Medulla oblongata (tissue), 1 donor: Measurements from ENCODE around the gene GBGT1.
A peak's percentile ranks its signal among the peaks of the same experiment; 100 is the strongest.

ENCODE experiments used
- DNase-seq: peaks from one replicate; pipeline ENCODE4 v3.0.0-alpha.2; 2015; ENCODE audit errors: extremely low spot score

Gene GBGT1

GRCh38 chr9:133162861-133163503, 732 bp downstream of the GBGT1 start:
- no peak for DNase-seq

- DNase-seq = no peak
Measured at GRCh38 chr9:133161547-133161950, 2.2 kb downstream of the GBGT1 start.

DNA sequence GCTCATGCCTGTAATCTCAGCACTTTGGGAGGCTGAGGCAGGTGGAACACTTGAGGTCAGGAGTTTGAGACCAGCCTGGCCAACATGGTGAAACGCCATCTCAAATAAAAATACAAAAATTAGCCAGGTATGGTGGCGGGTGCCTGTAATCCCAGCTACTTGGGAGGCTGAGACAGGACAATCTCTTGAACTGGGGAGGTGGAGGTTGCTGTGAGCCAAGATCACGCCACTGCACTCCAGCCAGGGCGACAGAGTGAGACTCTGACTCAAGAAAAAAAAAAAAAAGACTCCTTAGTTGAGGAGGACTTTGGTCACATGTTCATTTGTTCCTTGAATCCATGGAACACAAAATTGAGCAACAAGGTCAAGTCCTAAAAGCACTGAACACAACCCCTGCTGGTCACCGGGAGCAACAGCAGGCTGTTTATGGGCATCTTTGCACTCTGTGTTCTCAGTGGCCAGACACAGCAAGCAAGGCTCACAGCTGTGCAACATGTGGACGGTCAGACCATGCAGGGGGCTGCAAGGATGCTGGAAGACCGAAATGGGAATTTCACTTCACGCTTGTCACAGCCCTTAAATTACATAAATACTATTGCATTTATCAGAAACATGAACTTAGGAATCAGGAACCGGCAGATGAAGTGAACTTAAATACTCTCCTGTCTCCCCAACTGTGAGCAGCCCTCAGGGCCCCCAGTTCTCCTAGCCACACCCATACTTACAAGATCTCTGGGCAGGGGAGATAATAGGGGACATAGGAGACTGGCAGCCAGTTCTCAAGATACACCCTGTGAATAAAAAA, 2.8 kb downstream of the GBGT1 start:
- DNase-seq = peak; percentile 71

- DNase-seq = no peak
Measured at GRCh38 chr9:133158695-133159094, 5.0 kb downstream of the GBGT1 start.

- no peak for DNase-seq
Measured at GRCh38 chr9:133155156-133155555, 8.6 kb downstream of the GBGT1 start.

- no peak for DNase-seq
Measured at GRCh38 chr9:133154097-133154989, 9.4 kb downstream of the GBGT1 start.

- no peak for DNase-seq
Measured at GRCh38 chr9:133153227-133154096, 10.3 kb downstream of the GBGT1 start.

GRCh38 chr9:133151601-133152525, 11.9 kb downstream of the GBGT1 start:
- DNase-seq = no peak

DNA sequence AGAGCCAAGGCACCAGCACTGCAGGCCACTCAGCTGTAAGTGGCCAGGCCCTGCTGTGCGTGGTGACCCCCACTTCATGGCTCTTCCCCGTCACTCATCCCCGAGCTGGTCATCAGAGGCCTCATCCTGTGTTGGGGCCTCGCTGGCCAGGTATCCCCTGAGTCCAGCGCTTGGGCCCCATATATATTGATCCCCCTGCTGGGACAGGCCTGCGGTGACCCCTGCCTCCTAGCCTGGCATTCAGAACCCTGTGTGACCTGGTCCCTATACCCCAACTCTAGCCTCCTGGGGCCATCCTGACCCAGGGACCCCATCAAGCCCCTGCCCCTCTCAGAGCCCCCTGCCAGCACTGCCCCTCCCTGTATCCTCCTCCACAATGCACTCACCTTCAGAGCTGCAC, 12.7 kb downstream of the GBGT1 start:
- DNase-seq = no peak

GRCh38 chr9:133149130-133150015, 14.3 kb downstream of the GBGT1 start:
- peak; percentile 90 for DNase-seq

DNA sequence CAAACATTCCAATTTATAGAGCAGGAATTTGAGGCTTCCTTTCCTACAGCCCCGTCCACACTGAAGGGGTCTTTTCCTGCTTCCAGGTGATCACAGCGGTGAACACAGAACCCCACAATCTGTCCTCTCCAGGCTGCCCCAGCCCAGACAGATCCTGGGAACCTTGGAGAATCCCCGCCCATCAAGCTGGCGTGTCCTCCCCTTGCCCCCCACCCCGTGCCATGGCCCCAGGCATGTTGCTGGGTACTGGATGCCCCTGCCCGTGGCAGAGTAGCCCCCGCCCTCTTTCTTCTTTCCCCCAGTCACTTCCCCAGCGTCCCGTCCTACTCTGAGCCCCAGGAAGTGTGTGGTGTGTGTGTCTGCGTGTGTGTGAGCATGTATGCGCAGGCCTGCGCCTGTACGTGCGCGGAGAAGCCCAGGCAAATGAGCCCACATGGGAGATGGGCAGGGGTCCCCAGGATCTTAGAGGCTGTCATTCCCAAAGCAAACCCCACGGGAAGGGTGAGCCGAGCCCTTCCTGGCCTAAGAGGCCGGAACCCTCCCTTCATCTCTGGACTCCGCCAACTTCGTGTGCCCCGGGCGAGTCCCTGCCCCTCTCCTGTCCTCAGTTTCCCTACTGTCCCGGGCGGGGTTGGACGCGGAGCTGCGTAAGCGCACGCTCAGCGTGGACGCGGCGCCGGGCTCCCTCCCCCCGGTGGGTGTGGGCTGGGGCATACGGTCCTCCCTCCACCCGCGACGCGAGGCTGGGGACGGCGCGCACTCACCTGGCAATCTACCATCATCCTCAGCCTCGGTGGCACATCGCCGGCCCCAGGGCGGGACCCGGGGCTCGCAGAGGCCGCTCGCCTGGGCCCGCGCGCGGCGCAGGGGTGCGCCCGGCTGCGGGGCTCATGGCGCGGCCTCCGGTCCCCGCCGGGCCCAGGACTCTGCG, 15.2 kb downstream of the GBGT1 start:
- no peak for DNase-seq

- peak; percentile 78 for DNase-seq
Measured at GRCh38 chr9:133147412-133148198, 16.1 kb downstream of the GBGT1 start.

- DNase-seq = no peak
Measured at GRCh38 chr9:133146746-133147411, 16.8 kb downstream of the GBGT1 start.

DNA sequence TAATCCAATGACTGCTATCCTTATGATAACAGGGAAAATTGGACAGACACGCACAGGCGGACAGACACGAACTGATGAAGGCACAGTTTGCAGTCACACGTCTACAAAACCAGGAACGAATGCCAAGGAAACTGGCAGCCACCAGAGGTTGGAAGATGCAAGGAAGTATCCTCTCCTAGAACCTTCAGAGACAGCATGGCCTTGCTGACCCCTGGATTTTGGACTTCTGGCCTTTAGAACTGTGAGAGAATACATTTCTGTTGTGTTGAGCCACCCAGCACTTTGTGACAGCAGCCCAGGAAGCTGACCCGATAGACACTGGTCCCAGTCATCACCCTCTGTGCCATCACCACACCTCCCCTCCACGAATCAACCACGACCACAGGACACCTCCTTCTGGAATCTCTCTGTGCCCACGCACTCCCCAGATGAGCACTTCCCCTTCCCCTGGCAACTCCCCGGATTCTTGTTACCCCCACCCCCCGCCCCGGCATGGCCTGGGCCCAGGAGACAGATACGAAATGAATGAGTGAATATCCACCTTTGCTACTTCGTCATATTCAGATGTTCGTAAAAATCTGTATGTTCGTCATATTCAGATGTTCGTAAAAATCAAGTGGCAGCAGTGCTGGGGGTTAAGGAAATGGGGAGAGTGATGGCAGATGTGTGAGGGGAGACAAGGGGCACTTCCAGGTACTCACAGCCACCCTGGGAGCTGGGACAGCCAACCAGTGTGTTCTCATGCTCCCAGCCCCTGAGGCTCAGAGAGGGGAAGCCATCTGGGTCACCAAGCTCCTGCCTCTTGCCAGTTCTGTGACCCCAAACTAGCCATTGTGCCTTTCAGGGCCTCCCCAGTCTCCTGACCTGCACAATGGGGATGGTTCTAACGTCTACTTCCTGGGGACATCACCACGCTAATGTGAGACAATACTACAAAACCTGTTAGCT, 18.5 kb downstream of the GBGT1 start:
- no peak for DNase-seq

GRCh38 chr9:133144142-133144903, 19.4 kb downstream of the GBGT1 start:
- DNase-seq = peak; percentile 71
